GM12878 (cell line): ENCODE data around the gene ITGA1. TPM values are rescaled to one million over a fixed set of nuclear protein-coding genes. Genes with fewer than 3 reads are reported as not detected.

Experiments used
- ATAC-seq: fragments of 200-7000 bp; cut with Tn5 transposase; 3 replicates; pipeline ENCODE4 v1.9.1; 2020; ENCODE audit warnings: mild to moderate bottlenecking, moderate library complexity
- BruUV-seq: library from RNA; stranded (reverse); fragments of 400-500 nt; replicated peaks from 2 replicates; lab custom pipeline; 2021; lab: Mats Ljungman, UMichigan
- CTCF ChIA-PET: fragments of 300-600 bp; sonication (Branson Sonifier 250); formaldehyde crosslinking; extraction: SDS; loops from one replicate; lab custom pipeline; 2021; ENCODE audit warnings: inconsistent platforms; lab: Yijun Ruan, JAX
- POLR2A ChIA-PET: fragments of 350-600 bp; formaldehyde crosslinking; extraction: SDS; loops from one replicate; lab custom pipeline; 2021; ENCODE audit warnings: inconsistent platforms; lab: Charles Lee
- RAD21 ChIA-PET: fragments of 300-600 bp; sonication (Branson Sonifier 250); formaldehyde crosslinking; loops from one replicate; lab custom pipeline; 2023; ENCODE audit warnings: antibody characterized with exemption; ENCODE audit not compliant: unreplicated experiment; lab: Charles Lee
- SMC1A ChIA-PET: fragments of 300-600 bp; sonication (Branson Sonifier 250); formaldehyde crosslinking; loops from one replicate; lab custom pipeline; 2023; ENCODE audit not compliant: unreplicated experiment, uncharacterized antibody; lab: Charles Lee
- DNase-seq: peaks from one replicate; pipeline ENCODE4 v3.0.0-alpha.2; 2011; ENCODE audit warnings: low read depth, low spot score
- FAIRE-seq: peaks from 3 replicates; lab custom pipeline; 2011; peaks lifted over from hg19 to GRCh38; lab: Jason Lieb, UNC
- H2AFZ ChIP-seq: 2 replicates; pipeline ENCODE4 v1.6.0; 2011; ENCODE audit warnings: low read depth, low read length, control low read depth; ENCODE audit not compliant: control insufficient read depth
- H3K27ac ChIP-seq: 2 replicates; pipeline ENCODE4 v1.5.1; 2011; ENCODE audit warnings: control low read depth; ENCODE audit not compliant: control insufficient read depth, insufficient read depth
- H3K27me3 ChIP-seq, 2 experiments: replicated peaks in 1 of 2; 2 replicates each; pipeline versions ENCODE4 v1.6.0 to v1.6.1; 2011; ENCODE audit warnings: low read length in 1 of 2; ENCODE audit not compliant: control insufficient read depth in 2 of 2, insufficient read depth in 2 of 2
- H3K36me3 ChIP-seq, 2 experiments: 2 replicates each; pipeline ENCODE4 v1.5.1; 2011; ENCODE audit warnings: low read length in 1 of 2; ENCODE audit not compliant: control insufficient read depth in 2 of 2, insufficient read depth in 2 of 2
- H3K4me1 ChIP-seq: 2 replicates; pipeline ENCODE4 v1.6.1; 2011; ENCODE audit warnings: mild to moderate bottlenecking, low read length, moderate library complexity, mixed read lengths; ENCODE audit not compliant: control insufficient read depth, insufficient read depth
- H3K4me2 ChIP-seq: 2 replicates; pipeline ENCODE4 v1.6.0; 2011; ENCODE audit warnings: control low read depth; ENCODE audit not compliant: control insufficient read depth, insufficient read depth
- H3K4me3 ChIP-seq: fragments of 200-600 bp; sonication (generic); 2 replicates; pipeline ENCODE4 v1.5.1; 2016
- H3K79me2 ChIP-seq: 2 replicates; pipeline ENCODE4 v1.6.0; 2011; ENCODE audit warnings: low read length; ENCODE audit not compliant: control insufficient read depth, insufficient read depth
- H3K9ac ChIP-seq: 2 replicates; pipeline ENCODE4 v1.8.0; 2011; ENCODE audit warnings: low read length, control low read depth, mixed read lengths; ENCODE audit not compliant: control insufficient read depth, insufficient read depth
- H3K9me3 ChIP-seq: replicated peaks from 3 replicates; pipeline ENCODE4 v1.5.1; 2011; ENCODE audit warnings: mild to moderate bottlenecking, low read length; ENCODE audit not compliant: control insufficient read depth, insufficient read depth
- H4K20me1 ChIP-seq: 2 replicates; pipeline ENCODE4 v1.6.0; 2011; ENCODE audit not compliant: control insufficient read depth, insufficient read depth
- CBX5 ChIP-seq: sonication (generic); IDR thresholded peaks from 2 replicates; pipeline ENCODE4 v1.6.1; 2016; ENCODE audit warnings: low read depth, moderate library complexity, mild to moderate bottlenecking, inconsistent platforms
- EZH2 ChIP-seq: IDR thresholded peaks from 2 replicates; pipeline ENCODE4 v1.6.1; 2012; ENCODE audit warnings: low read depth, mild to moderate bottlenecking, control low read depth, inconsistent platforms, low read length, borderline replicate concordance; ENCODE audit not compliant: control insufficient read depth
- MTA2 ChIP-seq: fragments of 450-650 bp; IDR thresholded peaks from 2 replicates; pipeline ENCODE4 v1.6.1; 2016; ENCODE audit warnings: low read depth, mild to moderate bottlenecking, moderate library complexity
- NFYA ChIP-seq: IDR thresholded peaks from 2 replicates; pipeline ENCODE4 v1.6.1; 2011; ENCODE audit warnings: low read depth, mild to moderate bottlenecking, low read length, improper control_type of control experiment, borderline replicate concordance
- REST ChIP-seq: IDR thresholded peaks from 2 replicates; pipeline ENCODE4 v1.6.1; 2012; ENCODE audit warnings: mild to moderate bottlenecking, low read depth, low read length
- WGBS: methylation state at CpG from one replicate; pipeline ENCODE4 v1.1.6; 2016; ENCODE audit warnings: low lambda C conversion rate; ENCODE audit not compliant: insufficient replicate concordance, insufficient coverage; ENCODE audit errors: missing lambda C conversion rate; 5-methylcytosine and 5-hydroxymethylcytosine counted together
- in situ Hi-C: fragments of 300-500 bp; cut with MboI; formaldehyde crosslinking; loops from 9 replicates; pipeline ENCODE4 v1.14.3; 2018; ENCODE audit warnings: mixed read lengths
- intact Hi-C: fragments of 100-400 bp; cut with micrococcal nuclease; formaldehyde crosslinking; loops from one replicate; pipeline ENCODE4 v1.14.2; 2022; ENCODE audit not compliant: unreplicated experiment
- polyA plus RNA-seq, 11 experiments: library from polyadenylated mRNA; depleted of rRNA in 4 of 11; unstranded in 6 of 11; stranded (reverse) in 5 of 11; fragments of >200 nt; fragmentation: Nextera tagmentation in 4 of 11; fragmentation: Illumina TruSeq in 1 of 11; extraction: Ambion mirVana in 4 of 11; extraction: Trizol in 1 of 11; gene quantifications; 1 replicate in 1 of 11; 2 replicates in 10 of 11; pipeline versions ENCODE4 v1.2.1 to v1.2.3, GENCODE V29; 2011 to 2016; ENCODE audit warnings: inconsistent platforms in 2 of 11, missing spikeins in 2 of 11, low read depth in 1 of 11
- total RNA-seq, 4 experiments: library from RNA; depleted of rRNA in 3 of 4; stranded (reverse); fragments of >200 nt in 3 of 4; fragmentation: Illumina TruSeq in 1 of 4; extraction: Trizol in 1 of 4; gene quantifications; 2 replicates each; pipeline versions ENCODE4 v1.2.1 to v1.2.3, GENCODE V29; 2013 to 2021
- TF ChIP-seq, protein P1 (sequence below): fragments of 450-650 bp; IDR thresholded peaks from 2 replicates; pipeline ENCODE4 v1.6.1; 2016; ENCODE audit warnings: mild to moderate bottlenecking, moderate library complexity, borderline replicate concordance

ITGA1 gene
- total and polyA plus RNA-seq, 10 of the 15 experiments (the other 5 are each of a cell fraction or from before 2014, with no cell fraction given), result 0.02 to 0.56 (median 0.19) TPM

GRCh38 chr5:52993367-52993766 lies 205.7 kb downstream of the ITGA1 start:
- Histone ChIP-seq H3K4me1 (no peaks in the 10 kb centered on the region), H3K79me2 (no peaks in the 10 kb centered on the region), H3K9ac (no peak overlapping the region), H3K27me3 (peaks cover 10 to 23% of the 10 kb centered on the region in 2 experiments), H4K20me1 (no peaks in the 10 kb centered on the region), H3K36me3 (no peaks in the 10 kb centered on the region), H3K4me2 (no peak overlapping the region), H3K9me3 (no peaks in the 10 kb centered on the region), H3K4me3 (no peak overlapping the region), H2AFZ (no peak overlapping the region), H3K27ac (no peak overlapping the region)
- DNase-seq, result no peak
- ChIA-PET SMC1A (no interaction called here), CTCF (no interaction called here), RAD21 (no interaction called here), POLR2A (no interaction called here)
- intact Hi-C loops, result no loop called here
- WGBS, result 31% methylated on average over 2 of the region's 2 CpGs
- in situ Hi-C loops, result no loop called here
- no peak for ATAC-seq
- TF ChIP-seq MTA2, result no peak
- no peak for FAIRE-seq
- BruUV-seq, result no TSS peak

DNA sequence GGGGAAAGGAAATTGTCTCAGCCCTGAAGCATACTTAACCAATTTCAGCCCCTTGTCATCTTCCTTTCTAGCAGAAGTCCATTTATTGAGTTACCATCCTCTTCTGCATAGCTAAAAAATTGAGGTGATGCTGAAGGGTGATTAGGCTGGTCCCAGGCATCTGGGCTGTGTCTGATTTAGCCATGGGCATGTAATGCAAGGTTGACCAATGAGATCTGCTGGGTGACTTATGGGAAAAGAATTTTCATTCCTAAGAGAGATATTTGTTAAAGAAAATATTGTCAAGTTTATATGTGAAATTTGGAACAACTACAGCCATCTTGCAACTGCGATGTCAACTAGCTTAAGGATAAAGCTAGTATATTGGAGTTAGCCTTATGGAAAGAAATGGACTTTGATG lies 206.6 kb downstream of the ITGA1 start:
- Histone ChIP-seq H2AFZ (no peak overlapping the region), H3K27me3 (peaks cover 5 to 17% of the 10 kb centered on the region in 2 experiments), H4K20me1 (no peaks in the 10 kb centered on the region), H3K79me2 (no peaks in the 10 kb centered on the region), H3K4me2 (no peak overlapping the region), H3K9me3 (no peaks in the 10 kb centered on the region), H3K4me3 (no peak overlapping the region), H3K36me3 (no peaks in the 10 kb centered on the region), H3K27ac (no peak overlapping the region), H3K9ac (no peak overlapping the region), H3K4me1 (no peaks in the 10 kb centered on the region)
- POLR2A ChIA-PET, result no interaction called here
- in situ Hi-C loops, result no loop called here
- WGBS, result 50% methylated on average over 1 of the region's 1 CpG
- SMC1A ChIA-PET, result no interaction called here
- no TSS peak for BruUV-seq
- CTCF ChIA-PET, result no interaction called here
- DNase-seq (no peak), ATAC-seq (no peak), FAIRE-seq (no peak)
- intact Hi-C loops, result no loop called here
- RAD21 ChIA-PET, result no interaction called here
- TF ChIP-seq NFYA, result no peak
- TF ChIP-seq CBX5, result no peak
- no peak for TF ChIP-seq EZH2
- no peak for TF ChIP-seq REST
- TF ChIP-seq, protein P1, sequence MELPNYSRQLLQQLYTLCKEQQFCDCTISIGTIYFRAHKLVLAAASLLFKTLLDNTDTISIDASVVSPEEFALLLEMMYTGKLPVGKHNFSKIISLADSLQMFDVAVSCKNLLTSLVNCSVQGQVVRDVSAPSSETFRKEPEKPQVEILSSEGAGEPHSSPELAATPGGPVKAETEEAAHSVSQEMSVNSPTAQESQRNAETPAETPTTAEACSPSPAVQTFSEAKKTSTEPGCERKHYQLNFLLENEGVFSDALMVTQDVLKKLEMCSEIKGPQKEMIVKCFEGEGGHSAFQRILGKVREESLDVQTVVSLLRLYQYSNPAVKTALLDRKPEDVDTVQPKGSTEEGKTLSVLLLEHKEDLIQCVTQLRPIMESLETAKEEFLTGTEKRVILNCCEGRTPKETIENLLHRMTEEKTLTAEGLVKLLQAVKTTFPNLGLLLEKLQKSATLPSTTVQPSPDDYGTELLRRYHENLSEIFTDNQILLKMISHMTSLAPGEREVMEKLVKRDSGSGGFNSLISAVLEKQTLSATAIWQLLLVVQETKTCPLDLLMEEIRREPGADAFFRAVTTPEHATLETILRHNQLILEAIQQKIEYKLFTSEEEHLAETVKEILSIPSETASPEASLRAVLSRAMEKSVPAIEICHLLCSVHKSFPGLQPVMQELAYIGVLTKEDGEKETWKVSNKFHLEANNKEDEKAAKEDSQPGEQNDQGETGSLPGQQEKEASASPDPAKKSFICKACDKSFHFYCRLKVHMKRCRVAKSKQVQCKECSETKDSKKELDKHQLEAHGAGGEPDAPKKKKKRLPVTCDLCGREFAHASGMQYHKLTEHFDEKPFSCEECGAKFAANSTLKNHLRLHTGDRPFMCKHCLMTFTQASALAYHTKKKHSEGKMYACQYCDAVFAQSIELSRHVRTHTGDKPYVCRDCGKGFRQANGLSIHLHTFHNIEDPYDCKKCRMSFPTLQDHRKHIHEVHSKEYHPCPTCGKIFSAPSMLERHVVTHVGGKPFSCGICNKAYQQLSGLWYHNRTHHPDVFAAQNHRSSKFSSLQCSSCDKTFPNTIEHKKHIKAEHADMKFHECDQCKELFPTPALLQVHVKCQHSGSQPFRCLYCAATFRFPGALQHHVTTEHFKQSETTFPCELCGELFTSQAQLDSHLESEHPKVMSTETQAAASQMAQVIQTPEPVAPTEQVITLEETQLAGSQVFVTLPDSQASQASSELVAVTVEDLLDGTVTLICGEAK, result no peak
